KOPT-K1 (cell line): Measurements from ENCODE around the gene TMEM222.
"Not testable (repeated sequence)": the region's sequence is repeated elsewhere in the genome, so short reads cannot be mapped to it uniquely, and the experiment has no call there.

ENCODE experiments used
- H3K27ac ChIP-seq: fragments of 200-600 bp; sonication (generic); 2 replicates; pipeline ENCODE4 v1.5.1; 2016; ENCODE audit warnings: antibody characterized with exemption, mild to moderate bottlenecking, low read depth, low read length; ENCODE audit not compliant: poor library complexity, severe bottlenecking
- H3K36me3 ChIP-seq: fragments of 200-600 bp; sonication (generic); 2 replicates; pipeline ENCODE4 v1.5.1; 2017; ENCODE audit warnings: antibody characterized with exemption, mild to moderate bottlenecking, low read length, moderate library complexity; ENCODE audit not compliant: insufficient read depth
- H3K9me3 ChIP-seq: fragments of 200-600 bp; sonication (generic); 2 replicates; pipeline ENCODE4 v1.5.1; 2017; ENCODE audit warnings: antibody characterized with exemption, low read length, mild to moderate bottlenecking; ENCODE audit not compliant: insufficient read depth, poor library complexity, severe bottlenecking

TMEM222 gene

GRCh38 chr1:27321813-27322568 is at the start of gene TMEM222:
Gene TMEM222, plus strand, starts transcription at chr1:27322163. Its CDS starts 35 bp downstream, at chr1:27322198.
- peak within 1 kb of the TSS; percentile 92 for H3K27ac ChIP-seq
- H3K9me3 ChIP-seq: no peaks in the 10 kb centered on the region
- H3K36me3 ChIP-seq: peaks cover 35% of the 10 kb centered on the region

GRCh38 chr1:27274204-27274603 is 47.8 kb upstream of the TMEM222 start:
- Histone ChIP-seq H3K9me3 (peaks cover 7% of the 10 kb centered on the region), H3K27ac (no peak overlapping the region), H3K36me3 (peaks cover 5% of the 10 kb centered on the region; the same call in 1 of the 2 replicates)

- Histone ChIP-seq H3K9me3 (peaks cover 7% of the 10 kb centered on the region), H3K27ac (no peak overlapping the region), H3K36me3 (peaks cover 5% of the 10 kb centered on the region; the same call in 1 of the 2 replicates)
These were observed 46.3 kb upstream of the TMEM222 start for GRCh38 chr1:27275696-27276095.

- peaks cover 7% of the 10 kb centered on the region; the same call in 1 of the 2 replicates for H3K36me3 ChIP-seq
- no peak overlapping the region for H3K27ac ChIP-seq
- no peaks in the 10 kb centered on the region for H3K9me3 ChIP-seq
These were observed 37.3 kb upstream of the TMEM222 start for GRCh38 chr1:27284425-27285273.

- Histone ChIP-seq H3K27ac (no peak overlapping the region), H3K9me3 (no peaks in the 10 kb centered on the region), H3K36me3 (peaks cover 7% of the 10 kb centered on the region; the same call in 1 of the 2 replicates)
These were observed 36.7 kb upstream of the TMEM222 start for GRCh38 chr1:27285274-27285660.

- not testable (repeated sequence) for H3K27ac ChIP-seq, H3K9me3 ChIP-seq, H3K36me3 ChIP-seq
These were observed 36.1 kb upstream of the TMEM222 start for GRCh38 chr1:27285821-27286220.

GRCh38 chr1:27289125-27289524 is 32.8 kb upstream of the TMEM222 start:
- H3K27ac ChIP-seq, H3K9me3 ChIP-seq: not testable (repeated sequence)
- peaks cover 21% of the 10 kb centered on the region for H3K36me3 ChIP-seq

GRCh38 chr1:27290581-27290980 is 31.4 kb upstream of the TMEM222 start:
- Histone ChIP-seq H3K9me3 (no peaks in the 10 kb centered on the region), H3K36me3 (peaks cover 29% of the 10 kb centered on the region), H3K27ac (no peak overlapping the region)

GRCh38 chr1:27292106-27292505 is 29.9 kb upstream of the TMEM222 start:
- H3K27ac ChIP-seq: no peak overlapping the region
- no peaks in the 10 kb centered on the region for H3K9me3 ChIP-seq
- peaks cover 38% of the 10 kb centered on the region for H3K36me3 ChIP-seq

GRCh38 chr1:27293915-27294314 is 28.0 kb upstream of the TMEM222 start:
- Histone ChIP-seq H3K36me3 (peaks cover 47% of the 10 kb centered on the region), H3K9me3 (no peaks in the 10 kb centered on the region), H3K27ac (no peak overlapping the region)

- no peak overlapping the region for H3K27ac ChIP-seq
- H3K36me3 ChIP-seq: peaks cover 58% of the 10 kb centered on the region
- H3K9me3 ChIP-seq: no peaks in the 10 kb centered on the region
These were observed 25.1 kb upstream of the TMEM222 start for GRCh38 chr1:27296773-27297291.

GRCh38 chr1:27297903-27298302 is 24.1 kb upstream of the TMEM222 start:
- Histone ChIP-seq H3K27ac (no peak overlapping the region), H3K36me3 (peaks cover 56% of the 10 kb centered on the region), H3K9me3 (no peaks in the 10 kb centered on the region)

GRCh38 chr1:27298632-27299384 is 23.2 kb upstream of the TMEM222 start:
- no peak overlapping the region for H3K27ac ChIP-seq
- H3K36me3 ChIP-seq: peaks cover 51% of the 10 kb centered on the region
- no peaks in the 10 kb centered on the region for H3K9me3 ChIP-seq

GRCh38 chr1:27299385-27300271 is 22.3 kb upstream of the TMEM222 start:
- H3K9me3 ChIP-seq: no peaks in the 10 kb centered on the region
- H3K36me3 ChIP-seq: peaks cover 43% of the 10 kb centered on the region
- H3K27ac ChIP-seq: no peak overlapping the region
